ENCODE data around the gene ZBTB16. TPM values are rescaled to one million over a fixed set of nuclear protein-coding genes. Genes with fewer than 3 reads are reported as not detected.
A peak's percentile ranks its signal among the peaks of the same experiment; 100 is the strongest.

ZBTB16 gene
- total and polyA plus RNA-seq, 2 donors (not counting 3 experiments of a cell fraction or from before 2014, with no cell fraction given) = 9.8 to 20.3 TPM

DNA sequence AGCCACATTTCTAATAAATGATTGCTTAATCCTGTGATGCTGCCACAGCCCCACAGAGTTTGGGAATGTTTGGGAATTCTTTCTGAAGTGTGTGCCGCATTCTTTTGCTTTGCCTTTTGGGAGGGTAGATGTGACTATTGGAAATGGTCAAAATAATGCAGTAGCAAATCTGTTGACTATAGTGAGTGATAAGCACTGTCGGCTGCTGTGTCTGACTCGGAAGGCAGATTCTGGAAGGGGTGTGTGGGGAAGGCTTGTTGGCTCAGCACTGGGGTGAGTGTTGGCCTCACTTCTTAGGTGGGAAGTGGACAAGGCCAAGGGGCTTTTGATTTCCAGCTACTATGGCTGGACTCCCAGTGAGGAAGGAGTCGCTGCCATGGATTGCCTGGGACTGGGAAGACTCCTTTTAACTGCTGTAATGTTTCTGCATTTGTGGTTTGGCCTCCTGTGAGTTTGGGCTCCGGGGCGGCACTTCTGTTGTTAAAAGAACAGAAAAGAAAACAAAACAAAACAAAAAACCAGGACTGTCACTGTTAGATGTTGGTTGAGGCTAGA is 20.1 kb downstream of the ZBTB16 start:
- Histone ChIP-seq H3K9me1 (replicated peaks; ENCODE audit: control insufficient read depth, extremely low read depth, insufficient read depth, low read length) (no peaks in the 10 kb centered on the region), H3K27me3 (ENCODE audit: control insufficient read depth in 2 of 2, insufficient read depth in 2 of 2, low read length in 2 of 2) (no peaks in the 10 kb centered on the region), H2AFZ (ENCODE audit: low read depth, low read length) (peak overlapping the region; percentile 76), H3K9ac (replicated peaks; ENCODE audit: extremely low read depth, insufficient read depth, low read length) (peak overlapping the region; percentile 72), H3K9me3 (replicated peaks; ENCODE audit: control insufficient read depth, insufficient read depth, low read length) (no peaks in the 10 kb centered on the region), H3K79me2 (ENCODE audit: control insufficient read depth, insufficient read depth, low read length) (peaks cover 5% of the 10 kb centered on the region), H3K27ac (ENCODE audit: insufficient read depth, low read depth, low read length) (peak overlapping the region; percentile 94), H3K4me1 (ENCODE audit: control insufficient read depth, extremely low read depth, insufficient read depth, low read length) (peaks cover 38% of the 10 kb centered on the region), H3K36me3 (ENCODE audit: control insufficient read depth in 2 of 2, extremely low read depth in 1 of 2, insufficient read depth in 2 of 2, low read length in 2 of 2) (no peaks in the 10 kb centered on the region), H3K4me2 (ENCODE audit: insufficient read depth, low read length) (peak overlapping the region; percentile 61), H4K20me1 (replicated peaks; ENCODE audit: control insufficient read depth, extremely low read depth, insufficient read depth, low read length) (no peaks in the 10 kb centered on the region), H3K4me3 (replicated peaks in 1 of 3; ENCODE audit: insufficient read depth in 1 of 3, low read depth in 1 of 3, low read length in 3 of 3) (no peak overlapping the region)
- DNase-seq (ENCODE audit: low read depth, low spot score) (no peak), FAIRE-seq (peak; percentile 67)
- POLR2A ChIA-PET = no interaction called here
- dilution Hi-C loops (cut with MboI; ENCODE audit: extremely low pct_ligation_motif_present, low sequenced_read_pairs) (no loop called here), intact Hi-C loops (cut with micrococcal nuclease) (loop anchor here (1.0 to 2.0 kb wide), 5 partner anchors 19 to 100 kb away; no protein-coding TSS in a partner anchor)
- CTCF ChIA-PET = interaction anchor here (1.1 to 2.2 kb wide), 3 partner anchors 9 to 181 kb away, joined by 4 to 10 read pairs (median 9); no protein-coding TSS in a partner anchor
- no peak for TF ChIP-seq GATA2 (IDR thresholded peaks at IDR 0.05; ENCODE audit: insufficient read depth, insufficient read length, low read depth, low read length)
- no peak for TF ChIP-seq JUN (IDR thresholded peaks at IDR 0.05; ENCODE audit: borderline replicate concordance, insufficient read depth, insufficient read length, low read depth)
- BruUV-seq (replicated peaks) = no TSS peak

- ChIA-PET POLR2A (no interaction called here), CTCF (interaction anchor here (1.1 to 2.2 kb wide), 4 partner anchors 9 to 181 kb away, joined by 4 to 10 read pairs (median 6); no protein-coding TSS in a partner anchor)
- dilution Hi-C loops (cut with MboI; ENCODE audit: extremely low pct_ligation_motif_present, low sequenced_read_pairs) = no loop called here
- Histone ChIP-seq H3K4me3 (replicated peaks in 1 of 3; ENCODE audit: insufficient read depth in 1 of 3, low read depth in 1 of 3, low read length in 3 of 3) (no peak overlapping the region), H3K9me3 (replicated peaks; ENCODE audit: control insufficient read depth, insufficient read depth, low read length) (no peaks in the 10 kb centered on the region), H3K4me1 (ENCODE audit: control insufficient read depth, extremely low read depth, insufficient read depth, low read length) (peaks cover 38% of the 10 kb centered on the region), H3K27me3 (ENCODE audit: control insufficient read depth in 2 of 2, insufficient read depth in 2 of 2, low read length in 2 of 2) (no peaks in the 10 kb centered on the region), H3K79me2 (ENCODE audit: control insufficient read depth, insufficient read depth, low read length) (peaks cover 5% of the 10 kb centered on the region), H3K27ac (ENCODE audit: insufficient read depth, low read depth, low read length) (peak overlapping the region; percentile 94), H4K20me1 (replicated peaks; ENCODE audit: control insufficient read depth, extremely low read depth, insufficient read depth, low read length) (no peaks in the 10 kb centered on the region), H3K4me2 (ENCODE audit: insufficient read depth, low read length) (peak overlapping the region; percentile 61), H3K9ac (replicated peaks; ENCODE audit: extremely low read depth, insufficient read depth, low read length) (peak overlapping the region; percentile 72), H3K36me3 (ENCODE audit: control insufficient read depth in 2 of 2, extremely low read depth in 1 of 2, insufficient read depth in 2 of 2, low read length in 2 of 2) (no peaks in the 10 kb centered on the region), H3K9me1 (replicated peaks; ENCODE audit: control insufficient read depth, extremely low read depth, insufficient read depth, low read length) (no peaks in the 10 kb centered on the region), H2AFZ (ENCODE audit: low read depth, low read length) (peak overlapping the region; percentile 76)
- DNase-seq (ENCODE audit: low read depth, low spot score) = peak; percentile 80
- intact Hi-C loops (cut with micrococcal nuclease) = loop anchor here (1.0 to 2.0 kb wide), 5 partner anchors 19 to 99 kb away; no protein-coding TSS in a partner anchor
- FAIRE-seq = peak; percentile 91
- TF ChIP-seq, protein P1, sequence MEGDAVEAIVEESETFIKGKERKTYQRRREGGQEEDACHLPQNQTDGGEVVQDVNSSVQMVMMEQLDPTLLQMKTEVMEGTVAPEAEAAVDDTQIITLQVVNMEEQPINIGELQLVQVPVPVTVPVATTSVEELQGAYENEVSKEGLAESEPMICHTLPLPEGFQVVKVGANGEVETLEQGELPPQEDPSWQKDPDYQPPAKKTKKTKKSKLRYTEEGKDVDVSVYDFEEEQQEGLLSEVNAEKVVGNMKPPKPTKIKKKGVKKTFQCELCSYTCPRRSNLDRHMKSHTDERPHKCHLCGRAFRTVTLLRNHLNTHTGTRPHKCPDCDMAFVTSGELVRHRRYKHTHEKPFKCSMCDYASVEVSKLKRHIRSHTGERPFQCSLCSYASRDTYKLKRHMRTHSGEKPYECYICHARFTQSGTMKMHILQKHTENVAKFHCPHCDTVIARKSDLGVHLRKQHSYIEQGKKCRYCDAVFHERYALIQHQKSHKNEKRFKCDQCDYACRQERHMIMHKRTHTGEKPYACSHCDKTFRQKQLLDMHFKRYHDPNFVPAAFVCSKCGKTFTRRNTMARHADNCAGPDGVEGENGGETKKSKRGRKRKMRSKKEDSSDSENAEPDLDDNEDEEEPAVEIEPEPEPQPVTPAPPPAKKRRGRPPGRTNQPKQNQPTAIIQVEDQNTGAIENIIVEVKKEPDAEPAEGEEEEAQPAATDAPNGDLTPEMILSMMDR (IDR thresholded peaks at IDR 0.05; ENCODE audit: extremely low read depth in 1 of 2, insufficient read depth in 1 of 2, low read depth in 1 of 2, low read length in 2 of 2) = no peak
- TF ChIP-seq JUN (IDR thresholded peaks at IDR 0.05; ENCODE audit: borderline replicate concordance, insufficient read depth, insufficient read length, low read depth) = peak; percentile 97
- TF ChIP-seq MYC (IDR thresholded peaks at IDR 0.05; ENCODE audit: low read depth, low read length) = peak; percentile 82
- no peak for TF ChIP-seq GATA2 (IDR thresholded peaks at IDR 0.05; ENCODE audit: insufficient read depth, insufficient read length, low read depth, low read length)
- TF ChIP-seq FOS (IDR thresholded peaks at IDR 0.05; ENCODE audit: borderline replicate concordance, insufficient read depth, low read length) = peak; percentile 88
- peak; percentile 45 for TF ChIP-seq POLR2AphosphoS5 (IDR thresholded peaks at IDR 0.05; ENCODE audit: insufficient read depth, low read depth, low read length)
- BruUV-seq (replicated peaks) = no TSS peak
Observed at GRCh38 chr11:114080219-114080618, 20.7 kb downstream of the ZBTB16 start.

Data from endothelial cell of umbilical vein (primary cell).